IMR-90 (cell line): ENCODE data around the gene ANKRD42.

Experiments used
- CEBPB ChIP-seq: IDR thresholded peaks from 2 replicates; pipeline ENCODE4 v1.6.1; 2012; ENCODE audit warnings: low read depth, low read length, improper control_type of control experiment
- MAFK ChIP-seq: IDR thresholded peaks from 2 replicates; pipeline ENCODE4 v1.6.1; 2012; ENCODE audit warnings: low read depth, low read length, improper control_type of control experiment
- MXI1 ChIP-seq: IDR thresholded peaks from 2 replicates; pipeline ENCODE4 v1.6.1; 2012; ENCODE audit warnings: low read depth, mild to moderate bottlenecking, low read length, moderate library complexity, borderline replicate concordance
- POLR2A ChIP-seq: IDR thresholded peaks from 2 replicates; pipeline ENCODE4 v1.6.1; 2012; ENCODE audit warnings: mild to moderate bottlenecking, low read depth, low read length
- RAD21 ChIP-seq: IDR thresholded peaks from 2 replicates; pipeline ENCODE4 v1.6.1; 2012; ENCODE audit warnings: low read length, improper control_type of control experiment
- RCOR1 ChIP-seq: IDR thresholded peaks from 2 replicates; pipeline ENCODE4 v1.6.1; 2012; ENCODE audit warnings: mild to moderate bottlenecking, low read length, improper control_type of control experiment; ENCODE audit not compliant: insufficient replicate concordance
- RFX5 ChIP-seq: IDR thresholded peaks from 2 replicates; pipeline ENCODE4 v1.8.0; 2012; ENCODE audit warnings: low read depth, mild to moderate bottlenecking, low read length, moderate library complexity
- TF ChIP-seq, protein P1 (sequence below): conservative IDR thresholded peaks from 2 replicates; pipeline ENCODE4 v1.5.1; 2012; ENCODE audit warnings: mild to moderate bottlenecking, low read depth, low read length, improper control_type of control experiment
- TF ChIP-seq, protein P2 (sequence below): fragments of 150-350 bp; IDR thresholded peaks from 2 replicates; pipeline ENCODE4 v1.6.1; 2017; ENCODE audit warnings: mild to moderate bottlenecking, antibody characterized with exemption, low read length, low read depth
- TF ChIP-seq, protein P3 (sequence below): fragments of 150-350 bp; IDR thresholded peaks from 2 replicates; pipeline ENCODE4 v1.6.1; 2016; ENCODE audit warnings: low read depth, mild to moderate bottlenecking, low read length, moderate library complexity, borderline replicate concordance

DNA sequence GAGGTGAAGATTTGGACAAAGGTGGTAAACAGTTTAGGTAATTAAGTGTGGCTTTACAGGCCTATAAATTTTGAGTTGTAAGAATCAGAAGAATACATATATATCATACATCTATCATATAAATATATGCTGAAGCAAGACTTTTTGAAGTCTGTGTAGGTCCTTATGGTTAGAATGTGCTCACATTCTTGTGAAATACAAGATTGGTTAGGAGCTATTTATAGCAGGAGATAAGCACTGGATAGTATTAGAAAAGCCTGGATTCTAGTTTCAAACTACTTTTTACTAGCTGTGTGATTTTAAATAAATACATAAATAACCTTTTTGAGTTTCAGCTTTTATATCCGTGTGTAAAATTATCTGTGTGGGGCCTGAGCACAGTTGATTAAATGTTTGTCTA is 42.3 kb downstream of the ANKRD42 start:
- TF ChIP-seq, protein P1, sequence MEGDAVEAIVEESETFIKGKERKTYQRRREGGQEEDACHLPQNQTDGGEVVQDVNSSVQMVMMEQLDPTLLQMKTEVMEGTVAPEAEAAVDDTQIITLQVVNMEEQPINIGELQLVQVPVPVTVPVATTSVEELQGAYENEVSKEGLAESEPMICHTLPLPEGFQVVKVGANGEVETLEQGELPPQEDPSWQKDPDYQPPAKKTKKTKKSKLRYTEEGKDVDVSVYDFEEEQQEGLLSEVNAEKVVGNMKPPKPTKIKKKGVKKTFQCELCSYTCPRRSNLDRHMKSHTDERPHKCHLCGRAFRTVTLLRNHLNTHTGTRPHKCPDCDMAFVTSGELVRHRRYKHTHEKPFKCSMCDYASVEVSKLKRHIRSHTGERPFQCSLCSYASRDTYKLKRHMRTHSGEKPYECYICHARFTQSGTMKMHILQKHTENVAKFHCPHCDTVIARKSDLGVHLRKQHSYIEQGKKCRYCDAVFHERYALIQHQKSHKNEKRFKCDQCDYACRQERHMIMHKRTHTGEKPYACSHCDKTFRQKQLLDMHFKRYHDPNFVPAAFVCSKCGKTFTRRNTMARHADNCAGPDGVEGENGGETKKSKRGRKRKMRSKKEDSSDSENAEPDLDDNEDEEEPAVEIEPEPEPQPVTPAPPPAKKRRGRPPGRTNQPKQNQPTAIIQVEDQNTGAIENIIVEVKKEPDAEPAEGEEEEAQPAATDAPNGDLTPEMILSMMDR = no peak
- TF ChIP-seq RAD21 (no peak), RCOR1 (no peak), POLR2A (no peak), MAFK (no peak), CEBPB (peak; percentile 61), MXI1 (no peak), RFX5 (no peak)
- TF ChIP-seq, protein P2, sequence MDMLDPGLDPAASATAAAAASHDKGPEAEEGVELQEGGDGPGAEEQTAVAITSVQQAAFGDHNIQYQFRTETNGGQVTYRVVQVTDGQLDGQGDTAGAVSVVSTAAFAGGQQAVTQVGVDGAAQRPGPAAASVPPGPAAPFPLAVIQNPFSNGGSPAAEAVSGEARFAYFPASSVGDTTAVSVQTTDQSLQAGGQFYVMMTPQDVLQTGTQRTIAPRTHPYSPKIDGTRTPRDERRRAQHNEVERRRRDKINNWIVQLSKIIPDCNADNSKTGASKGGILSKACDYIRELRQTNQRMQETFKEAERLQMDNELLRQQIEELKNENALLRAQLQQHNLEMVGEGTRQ = no peak
- TF ChIP-seq, protein P3, sequence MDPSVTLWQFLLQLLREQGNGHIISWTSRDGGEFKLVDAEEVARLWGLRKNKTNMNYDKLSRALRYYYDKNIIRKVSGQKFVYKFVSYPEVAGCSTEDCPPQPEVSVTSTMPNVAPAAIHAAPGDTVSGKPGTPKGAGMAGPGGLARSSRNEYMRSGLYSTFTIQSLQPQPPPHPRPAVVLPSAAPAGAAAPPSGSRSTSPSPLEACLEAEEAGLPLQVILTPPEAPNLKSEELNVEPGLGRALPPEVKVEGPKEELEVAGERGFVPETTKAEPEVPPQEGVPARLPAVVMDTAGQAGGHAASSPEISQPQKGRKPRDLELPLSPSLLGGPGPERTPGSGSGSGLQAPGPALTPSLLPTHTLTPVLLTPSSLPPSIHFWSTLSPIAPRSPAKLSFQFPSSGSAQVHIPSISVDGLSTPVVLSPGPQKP = no peak
